ENCODE data around the gene MRPS34. TPM values are rescaled to one million over a fixed set of nuclear protein-coding genes. Genes with fewer than 3 reads are reported as not detected.

The MRPS34 gene
- total RNA-seq, 4 donors from 2014 or later, result 90.9 to 126 (median 105) TPM

DNA sequence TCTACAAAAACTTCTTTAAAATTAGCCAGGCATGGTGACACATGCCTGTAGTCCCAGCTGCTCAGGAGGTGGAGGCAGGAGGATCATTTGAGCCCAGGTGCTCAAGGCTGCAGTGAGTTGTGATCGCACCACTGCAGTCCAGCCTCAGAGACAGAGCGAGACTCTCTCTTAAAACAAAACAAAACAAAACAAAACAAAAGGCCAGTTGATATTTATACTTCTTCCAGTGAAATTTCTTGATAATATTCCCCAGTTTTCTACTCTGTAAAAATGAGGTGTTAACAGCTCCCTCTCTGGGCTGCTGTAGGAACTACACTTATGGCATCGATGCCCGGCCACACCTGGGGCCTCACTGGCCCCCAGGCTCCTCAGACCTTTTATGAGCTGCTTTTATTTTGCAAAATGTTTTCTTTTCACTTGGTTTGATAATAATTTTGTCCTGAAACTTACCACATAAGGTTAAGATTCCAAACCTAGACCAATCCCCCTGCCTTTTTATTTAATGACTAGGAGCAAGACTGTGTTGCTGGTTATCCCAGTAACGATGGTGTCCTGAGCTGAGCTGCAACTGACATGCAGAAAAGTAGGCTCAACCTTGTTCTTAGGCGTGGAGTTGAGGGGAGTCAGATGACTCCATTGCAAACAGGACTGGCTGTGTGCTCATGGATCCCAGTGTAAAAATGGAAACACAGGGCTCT, 49.3 kb downstream of the MRPS34 start:
- DNase-seq (ENCODE audit: low spot score in 2 of 2), result no peak
- TF ChIP-seq, protein P1, sequence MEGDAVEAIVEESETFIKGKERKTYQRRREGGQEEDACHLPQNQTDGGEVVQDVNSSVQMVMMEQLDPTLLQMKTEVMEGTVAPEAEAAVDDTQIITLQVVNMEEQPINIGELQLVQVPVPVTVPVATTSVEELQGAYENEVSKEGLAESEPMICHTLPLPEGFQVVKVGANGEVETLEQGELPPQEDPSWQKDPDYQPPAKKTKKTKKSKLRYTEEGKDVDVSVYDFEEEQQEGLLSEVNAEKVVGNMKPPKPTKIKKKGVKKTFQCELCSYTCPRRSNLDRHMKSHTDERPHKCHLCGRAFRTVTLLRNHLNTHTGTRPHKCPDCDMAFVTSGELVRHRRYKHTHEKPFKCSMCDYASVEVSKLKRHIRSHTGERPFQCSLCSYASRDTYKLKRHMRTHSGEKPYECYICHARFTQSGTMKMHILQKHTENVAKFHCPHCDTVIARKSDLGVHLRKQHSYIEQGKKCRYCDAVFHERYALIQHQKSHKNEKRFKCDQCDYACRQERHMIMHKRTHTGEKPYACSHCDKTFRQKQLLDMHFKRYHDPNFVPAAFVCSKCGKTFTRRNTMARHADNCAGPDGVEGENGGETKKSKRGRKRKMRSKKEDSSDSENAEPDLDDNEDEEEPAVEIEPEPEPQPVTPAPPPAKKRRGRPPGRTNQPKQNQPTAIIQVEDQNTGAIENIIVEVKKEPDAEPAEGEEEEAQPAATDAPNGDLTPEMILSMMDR (IDR thresholded peaks at IDR 0.05), result no peak
- TF ChIP-seq POLR2A (IDR thresholded peaks at IDR 0.05), result no peak
- intact Hi-C loops (cut with DNase I; ENCODE audit: low total_unique reads), result no loop called here
- 41 to 52% methylated on average over 6 of the region's 6 CpGs for WGBS, 2 donors
- no peak overlapping the region for H3K4me3 ChIP-seq (ENCODE audit: low read depth, poor library complexity, severe bottlenecking)

Small RNAs within 50 kb of the gene (microRNA-seq; reads per million reads assigned to microRNA genes)
- gene MIR3177 (ENCODE audit: borderline number of aligned reads in 1 of 2, borderline replicate concordance in 2 of 2), result 0.57 to 0.68 reads per million in 2 donors

Other genes with a start within 250 kb of the MRPS34 start
- 10 to 100 TPM; 13.7 to 26.0 (median 26.0) TPM for gene TMEM204, start 239.5 kb downstream of the MRPS34 start, total RNA-seq
- 10 to 100 TPM; 12.5 to 24.7 (median 16.2) TPM for gene IFT140, start 161.1 kb downstream of the MRPS34 start, total RNA-seq
- gene CRAMP1, start 160.8 kb downstream of the MRPS34 start, total RNA-seq, result 10 to 100 TPM; 14.2 to 29.6 (median 19.3) TPM
- gene JPT2, start 94.9 kb downstream of the MRPS34 start, total RNA-seq, result 10 to 100 TPM; 23.3 to 40.1 (median 38.1) TPM
- gene MAPK8IP3, start 66.9 kb downstream of the MRPS34 start, total RNA-seq, result 10 to 100 TPM; 59.9 to 95.8 (median 62.9) TPM
- 10 to 100 TPM; 77.7 to 98.4 (median 85.8) TPM for gene NME3, start 1.6 kb downstream of the MRPS34 start, total RNA-seq
- 10 to 100 TPM in 3 of 4 donors, 1 to 10 TPM in 1; 7.6 to 22.3 (median 13.0) TPM for gene EME2, start 324 bp downstream of the MRPS34 start, total RNA-seq
- 100 to 1,000 TPM; 146 to 238 (median 172) TPM for gene SPSB3, start 9.4 kb upstream of the MRPS34 start, total RNA-seq
- gene NUBP2, start 9.8 kb upstream of the MRPS34 start, total RNA-seq, result 100 to 1,000 TPM in 1 of 4 donors, 10 to 100 TPM in 3; 79.7 to 108 (median 91.3) TPM
- under 1 TPM; 0.59 to 0.69 (median 0.64) TPM for gene IGFALS, start 20.6 kb upstream of the MRPS34 start, total RNA-seq
- 100 to 1,000 TPM in 1 of 4 donors, 10 to 100 TPM in 3; 57.8 to 104 (median 89.0) TPM for gene HAGH, start 53.7 kb upstream of the MRPS34 start, total RNA-seq
- gene FAHD1, start 54.1 kb upstream of the MRPS34 start, total RNA-seq, result 10 to 100 TPM; 46.2 to 89.0 (median 62.3) TPM
- under 1 TPM in 1 of 4 donors, not detected in 3; 0.42 TPM for gene MEIOB, start 99.0 kb upstream of the MRPS34 start, total RNA-seq
- 100 to 1,000 TPM; 103 to 153 (median 120) TPM for gene HS3ST6, start 145.3 kb upstream of the MRPS34 start, total RNA-seq
- gene MSRB1, start 170.1 kb upstream of the MRPS34 start, total RNA-seq, result 10 to 100 TPM; 18.7 to 44.3 (median 31.7) TPM
- 1 to 10 TPM in 1 of 4 donors, not detected in 3; 1.6 TPM for gene RPL3L, start 181.6 kb upstream of the MRPS34 start, total RNA-seq
- gene NDUFB10, start 186.4 kb upstream of the MRPS34 start, total RNA-seq, result 100 to 1,000 TPM; 183 to 245 (median 217) TPM
- gene RPS2, start 191.7 kb upstream of the MRPS34 start, total RNA-seq, result 1,000 to 10,000 TPM; 2,603 to 4,441 (median 3,196) TPM
- not detected for gene RNF151, start 193.7 kb upstream of the MRPS34 start, total RNA-seq
- 100 to 1,000 TPM in 2 of 4 donors, 10 to 100 TPM in 2; 60.8 to 114 (median 83.7) TPM for gene TBL3, start 198.9 kb upstream of the MRPS34 start, total RNA-seq
- gene NOXO1, start 208.3 kb upstream of the MRPS34 start, total RNA-seq, result 1 to 10 TPM in 1 of 4 donors, under 1 TPM in 1, not detected in 2; 0.23 to 1.2 TPM
- gene GFER, start 211.1 kb upstream of the MRPS34 start, total RNA-seq, result 10 to 100 TPM in 3 of 4 donors, 1 to 10 TPM in 1; 9.7 to 14.4 (median 11.6) TPM
- gene SYNGR3, start 216.8 kb upstream of the MRPS34 start, total RNA-seq, result 1 to 10 TPM in 1 of 4 donors, under 1 TPM in 2, not detected in 1; 0.72 to 1.1 (median 0.78) TPM
- 100 to 1,000 TPM in 2 of 4 donors, 10 to 100 TPM in 2; 56.1 to 117 (median 86.5) TPM for gene ZNF598, start 236.7 kb upstream of the MRPS34 start, total RNA-seq
- gene NPW, start 246.7 kb upstream of the MRPS34 start, total RNA-seq, result 1 to 10 TPM in 2 of 4 donors, under 1 TPM in 1, not detected in 1; 0.38 to 3.9 (median 1.6) TPM

All from lower leg skin (tissue), 4 donors.